NCI-H1105 treated with DMSO at 0.1 percent for 48 hours (cell line): ENCODE data around the gene DPEP2.
A peak's percentile ranks its signal among the peaks of the same experiment; 100 is the strongest.
"Not testable (repeated sequence)": the region's sequence is repeated elsewhere in the genome, so short reads cannot be mapped to it uniquely, and the experiment has no call there.

Experiments used
- DNase-seq: peaks from one replicate; lab custom pipeline; 2025; lab: John Stamatoyannopoulos, UW

DPEP2 gene

DNA sequence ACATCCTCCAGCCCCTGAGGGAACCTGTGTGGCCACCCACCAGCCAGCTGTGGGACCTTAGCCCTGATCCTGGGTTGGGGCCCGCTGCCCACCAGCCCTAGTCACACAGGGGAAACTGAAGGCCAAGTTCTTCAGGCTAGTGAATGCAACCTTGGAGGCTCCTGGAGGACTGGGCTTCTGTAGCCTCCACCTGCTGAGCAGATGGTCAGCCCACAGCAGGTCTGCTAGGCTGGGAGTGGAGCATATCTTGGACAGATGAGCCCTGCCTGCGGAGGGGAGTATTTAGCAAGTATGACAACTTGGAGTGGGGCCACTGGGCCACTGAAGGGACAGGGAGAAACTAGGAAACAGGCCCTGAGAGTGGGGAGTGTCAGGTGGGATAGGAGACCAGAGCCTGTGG is 23.1 kb downstream of the DPEP2 start:
- DNase-seq = no peak

DNA sequence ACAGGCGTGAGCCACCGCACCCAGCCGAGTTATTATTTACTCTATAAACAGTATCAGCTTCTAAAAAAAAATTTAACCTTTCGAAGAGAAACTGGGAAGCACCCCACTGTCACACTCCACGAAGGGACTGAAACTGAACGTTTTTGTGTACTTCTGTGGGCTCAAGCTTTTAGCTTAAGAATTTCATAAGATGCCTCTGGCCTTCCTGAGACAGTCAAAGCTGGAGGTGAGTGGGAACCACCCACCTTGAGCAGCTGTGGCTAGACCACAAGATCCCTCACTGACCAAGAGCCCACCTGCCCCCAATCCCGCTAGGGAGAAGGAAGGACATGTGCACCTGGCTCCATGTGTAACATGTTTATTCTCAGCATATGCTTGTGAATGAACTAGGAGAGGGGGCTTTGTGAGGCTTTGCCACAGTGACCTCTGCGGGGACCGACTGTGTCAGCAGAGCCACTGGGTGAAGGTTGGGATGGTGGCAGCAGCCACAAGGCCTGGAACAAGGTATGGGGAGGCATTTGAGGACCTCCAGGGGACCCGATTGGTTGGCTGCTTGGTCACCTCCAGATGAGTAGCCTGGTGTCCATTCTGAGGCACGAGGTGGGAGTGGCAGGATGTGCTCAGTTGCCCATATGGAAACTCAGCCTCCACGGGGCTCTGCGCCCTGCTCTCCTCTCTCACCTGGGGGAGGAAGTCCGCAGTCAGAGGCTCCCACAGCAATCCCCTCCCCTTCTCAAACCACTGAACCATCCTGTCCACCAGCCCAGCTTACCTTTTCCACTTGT is 23.8 kb downstream of the DPEP2 start:
- no peak for DNase-seq

DNA sequence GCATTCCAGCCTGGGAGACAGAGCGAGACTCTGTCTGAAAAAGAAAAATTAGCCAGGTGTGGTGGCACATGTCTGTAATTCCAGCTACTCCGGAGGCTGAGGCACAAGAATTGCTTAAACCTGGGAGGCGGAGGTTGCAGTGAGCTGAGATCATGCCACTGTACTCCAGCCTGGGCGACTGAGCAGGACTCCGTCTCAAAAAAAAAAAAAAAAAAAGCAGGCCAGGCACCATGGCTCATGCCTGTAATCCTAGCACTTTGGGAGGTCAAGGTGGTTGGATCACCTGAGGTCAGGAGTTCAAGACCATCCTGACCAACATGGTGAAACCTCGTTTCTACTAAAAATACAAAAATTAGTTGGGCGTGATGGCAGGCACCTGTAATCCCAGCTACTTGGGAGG is 27.0 kb downstream of the DPEP2 start:
- not testable (repeated sequence) for DNase-seq

DNA sequence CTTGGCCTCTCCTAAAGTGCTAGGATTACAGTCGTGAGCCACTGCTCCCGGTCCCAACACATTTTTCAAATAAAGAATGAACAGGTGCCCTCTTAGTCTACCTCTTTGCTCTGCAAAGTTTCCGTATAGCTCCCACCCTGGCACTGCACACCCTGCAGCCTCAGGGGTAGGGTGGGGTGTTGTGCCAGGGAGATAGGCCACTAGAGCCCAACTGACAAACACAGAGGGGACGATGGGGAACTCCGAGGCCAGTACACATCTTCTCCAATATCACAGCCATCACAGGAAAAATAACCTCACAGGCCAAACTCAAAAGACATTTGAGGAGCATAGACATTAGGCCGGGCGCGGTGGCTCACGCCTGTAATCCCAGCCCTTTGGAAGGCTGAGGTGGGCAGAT is 28.2 kb downstream of the DPEP2 start:
- DNase-seq = no peak

DNA sequence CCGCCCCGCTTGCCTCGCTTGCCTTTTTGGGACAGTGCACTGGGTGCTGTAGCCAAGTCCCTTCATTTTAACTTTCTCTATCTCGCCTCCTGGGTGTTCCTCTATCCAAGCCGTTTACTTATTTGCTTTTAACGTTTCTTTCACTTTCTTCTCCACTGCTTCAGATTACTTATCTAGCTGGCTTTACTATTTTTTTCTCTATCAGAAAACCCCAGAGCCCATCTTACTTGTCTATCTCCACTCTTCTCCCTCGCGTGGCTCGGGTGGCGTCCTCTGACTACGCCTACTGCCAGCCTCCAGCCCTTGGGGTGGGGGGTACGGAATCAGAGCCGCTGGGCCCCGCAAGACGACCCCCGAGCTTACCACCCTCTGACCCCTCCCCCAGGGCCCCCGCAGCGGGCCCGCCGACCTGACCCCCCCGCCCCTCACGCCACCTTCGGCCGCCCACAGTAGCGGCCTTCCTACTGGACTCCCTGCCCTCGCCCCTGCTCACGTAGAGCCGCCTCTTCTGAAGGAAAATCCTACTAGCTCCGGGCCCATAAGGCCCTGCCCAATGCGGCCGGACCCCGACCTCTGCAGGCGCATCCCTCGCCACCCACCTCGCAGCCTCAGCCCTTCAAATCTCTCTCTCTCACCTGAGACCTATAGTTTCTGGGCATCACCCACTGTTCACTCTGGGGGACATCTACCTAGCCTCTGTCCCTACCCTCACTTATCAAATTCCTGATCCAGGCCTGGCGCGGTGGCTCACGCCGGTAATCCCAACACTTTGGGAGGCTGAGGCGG is 29.8 kb downstream of the DPEP2 start:
- no peak for DNase-seq

DNA sequence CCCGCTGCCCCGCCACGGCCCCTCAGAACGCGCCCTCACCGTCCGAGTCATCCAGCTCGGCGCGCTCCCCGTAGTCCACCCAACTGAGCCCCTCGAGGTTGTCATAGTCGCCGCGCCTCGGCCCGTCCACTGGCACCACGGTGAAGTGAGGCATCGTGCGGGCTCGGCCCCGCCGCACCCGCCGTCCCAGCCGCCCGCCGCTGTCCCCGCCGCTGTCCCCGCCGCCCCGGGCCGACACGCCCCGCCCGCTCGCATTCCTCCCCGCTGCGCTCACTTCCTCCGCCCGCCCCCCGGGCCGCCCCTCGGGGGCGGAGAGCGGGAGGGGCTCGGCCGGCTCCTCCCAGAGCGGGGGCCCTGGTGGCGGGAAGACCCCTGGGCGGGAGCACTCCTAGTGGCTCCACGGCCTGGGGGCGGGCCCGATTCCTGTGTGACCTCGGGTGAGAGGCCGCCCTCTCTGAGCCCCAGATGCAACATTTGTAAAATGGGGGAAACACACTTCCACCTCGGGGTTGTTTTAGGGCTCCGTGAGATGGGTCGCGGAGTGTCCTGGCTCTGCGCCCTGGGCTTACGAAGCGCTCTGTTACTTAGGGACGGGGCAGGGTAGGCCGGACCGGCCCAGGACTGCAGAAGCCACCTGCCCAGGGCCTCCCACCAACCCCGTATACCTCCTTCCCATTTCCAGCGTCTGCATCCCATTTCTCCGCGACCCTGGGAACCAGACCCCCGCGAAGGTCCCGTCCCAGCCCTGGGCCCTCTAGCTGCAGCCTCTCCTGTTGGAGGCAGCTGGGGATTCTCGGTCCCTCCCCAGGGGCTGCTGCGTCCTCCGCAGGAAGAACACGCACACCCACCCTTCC is 30.7 kb downstream of the DPEP2 start, which contains the start of gene SLC12A4:
SLC12A4 (minus strand) TSS at position 238 of the 854 bp plus-strand sequence; CDS start at position 154, 84 bp downstream.
- peak; percentile 34 for DNase-seq

DNA sequence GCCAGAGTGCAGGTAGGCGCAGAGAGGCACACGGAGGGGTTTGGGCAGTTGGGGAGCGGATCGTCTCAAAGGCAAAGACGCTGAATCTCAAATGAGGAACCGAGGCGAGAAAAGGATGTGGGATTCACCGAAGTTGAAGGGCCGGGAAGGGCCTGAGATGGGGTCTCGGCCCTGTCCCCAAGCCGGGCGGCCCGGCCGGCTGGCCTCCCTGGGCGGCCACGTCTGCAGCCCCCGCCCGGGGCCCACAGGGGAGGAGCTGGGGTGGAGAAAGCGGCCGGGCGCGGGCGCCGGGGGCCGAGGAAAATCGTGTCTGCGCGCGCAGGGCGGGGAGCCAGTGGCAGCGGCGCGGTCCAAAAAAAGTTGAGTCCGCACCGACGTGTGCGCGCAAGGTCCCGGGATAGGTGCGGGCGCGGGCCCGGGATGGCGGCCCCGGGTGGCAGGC is 31.3 kb downstream of the DPEP2 start:
- no peak for DNase-seq

DNA sequence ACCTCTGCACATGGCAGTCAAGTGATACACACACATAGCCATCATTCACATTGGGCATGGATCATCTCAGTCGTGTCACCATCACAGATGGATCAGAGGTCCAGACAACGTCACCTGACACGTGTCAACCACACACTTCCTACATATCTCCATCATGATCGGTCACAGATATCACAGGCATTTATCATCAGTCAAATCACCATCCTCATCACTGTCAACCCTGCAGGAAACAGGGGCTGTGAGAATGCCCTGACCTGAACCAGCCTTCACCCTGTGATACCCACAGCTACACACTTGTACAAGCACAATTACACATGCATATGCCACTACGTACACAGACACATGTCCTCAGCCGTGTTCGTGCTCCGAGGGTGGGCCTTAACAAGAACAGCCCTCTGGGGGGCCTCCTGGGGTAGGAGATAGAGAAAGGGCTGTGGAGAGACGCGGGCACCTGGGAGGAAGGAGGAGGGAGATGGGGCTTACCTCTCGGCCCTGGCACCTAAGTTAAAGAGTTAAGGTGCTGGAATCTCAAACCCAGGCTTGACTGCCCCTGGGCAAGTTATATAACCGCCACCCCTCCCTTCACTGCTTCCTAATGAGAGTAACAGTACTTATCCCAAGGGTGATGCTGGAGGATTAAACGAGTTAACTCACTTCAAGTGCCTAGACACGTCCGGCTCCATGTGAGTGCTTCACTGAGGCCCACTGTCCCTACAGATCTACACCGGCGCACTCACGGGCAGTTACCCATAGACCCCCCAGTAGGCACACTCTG is 31.9 kb downstream of the DPEP2 start:
- DNase-seq = no peak

DNA sequence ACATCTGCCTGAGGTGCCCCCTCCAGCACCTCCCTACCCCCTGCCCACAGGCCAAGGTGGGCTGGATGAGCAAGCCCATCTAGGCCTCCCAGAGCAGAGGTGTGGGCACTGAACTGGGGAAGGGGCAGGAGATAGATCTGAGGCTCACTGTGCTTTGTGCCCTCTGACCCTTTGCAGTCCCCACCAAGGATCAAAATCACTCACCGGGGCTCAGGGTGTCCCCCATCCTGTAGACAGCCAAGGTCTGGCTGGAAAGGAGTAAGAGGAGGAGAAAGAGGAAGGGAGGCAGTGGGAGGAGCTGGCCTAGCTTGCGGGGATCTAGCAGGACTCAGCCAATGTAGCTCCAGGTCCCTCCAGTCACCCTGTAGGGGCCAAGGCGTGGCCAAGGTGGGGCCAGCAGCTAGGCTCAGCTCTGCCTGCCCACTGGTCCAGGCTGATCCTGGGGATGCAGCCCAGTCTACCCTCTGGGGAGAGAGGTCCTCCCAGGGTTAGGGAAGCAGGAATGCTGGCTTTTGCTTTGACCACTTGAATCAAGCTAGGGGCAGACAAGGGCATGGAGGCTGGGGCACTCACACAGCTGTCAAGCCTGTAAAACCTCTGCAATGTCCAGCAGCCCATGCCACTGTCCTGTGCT is 32.6 kb downstream of the DPEP2 start:
- DNase-seq = no peak

DNA sequence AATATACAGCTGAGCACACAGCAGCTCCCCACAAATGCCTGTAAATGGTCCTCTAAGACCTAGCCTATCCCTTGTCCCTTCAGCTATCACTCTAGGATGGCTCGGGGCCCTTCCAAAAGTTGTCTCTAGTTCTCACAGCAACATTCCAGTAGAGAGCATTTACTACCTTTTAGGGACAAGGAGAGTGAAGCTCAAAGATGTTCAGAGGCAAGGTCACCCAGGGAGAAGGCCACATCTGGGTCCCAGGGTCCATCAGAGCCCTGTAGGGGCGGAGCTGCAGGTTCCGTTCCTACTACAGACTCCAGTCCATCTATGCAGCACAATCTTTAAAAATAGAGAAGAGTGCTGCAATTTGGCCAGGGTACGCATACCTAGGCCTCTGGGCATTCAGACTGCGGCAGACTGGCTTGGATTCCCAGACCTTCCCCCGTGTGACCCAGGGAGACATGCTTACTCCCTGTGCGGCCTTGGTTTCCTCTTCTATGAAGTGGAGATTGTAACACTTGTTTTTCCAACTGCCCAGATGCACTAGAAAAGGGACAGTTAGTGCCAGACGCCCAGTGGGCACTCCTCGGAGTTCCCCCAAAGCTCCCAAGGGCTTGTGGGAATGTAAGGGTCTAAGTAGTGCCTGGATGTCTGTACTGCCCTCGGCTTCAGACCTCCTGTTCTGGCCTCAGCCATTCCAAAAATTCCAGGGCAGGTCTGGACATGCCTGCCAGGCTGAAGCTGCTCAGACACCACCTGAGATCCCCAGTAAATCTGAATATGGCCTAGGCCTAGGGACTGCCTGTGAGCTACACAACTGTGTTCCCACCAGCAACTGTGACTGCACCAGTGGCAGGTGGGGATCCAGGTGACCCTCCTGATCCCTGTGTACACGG is 33.4 kb downstream of the DPEP2 start:
- no peak for DNase-seq

DNA sequence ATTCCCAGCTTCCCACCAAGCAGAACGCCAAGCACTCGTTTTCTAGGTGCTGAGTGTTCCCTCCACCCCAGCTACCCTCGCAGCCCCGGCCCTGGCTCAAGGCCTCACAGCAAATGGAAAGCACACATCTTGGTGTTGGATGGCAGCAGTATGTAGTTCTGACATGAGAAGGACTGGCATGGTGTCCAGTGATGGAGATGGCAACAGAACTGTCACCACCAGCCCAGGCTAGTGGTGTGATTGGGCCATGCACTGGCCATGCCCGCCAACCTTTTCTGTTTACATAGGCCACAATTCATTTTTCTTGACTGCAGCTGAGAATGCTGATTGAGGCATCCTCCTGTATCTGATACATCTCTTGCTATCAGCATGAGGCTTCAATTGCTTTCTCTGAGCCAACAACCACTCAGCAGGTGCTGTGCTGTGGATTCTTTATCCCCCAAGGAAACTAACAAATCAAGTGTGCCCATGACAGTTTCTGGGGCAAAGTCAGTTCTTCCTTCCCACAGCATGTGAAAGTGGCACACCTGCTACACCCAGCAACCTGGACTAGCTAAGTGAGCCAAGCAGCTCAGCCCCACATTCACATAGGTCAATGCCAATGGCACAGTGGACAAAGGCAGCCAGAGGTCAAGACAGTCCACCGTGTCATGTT is 34.7 kb downstream of the DPEP2 start:
- DNase-seq = no peak

DNA sequence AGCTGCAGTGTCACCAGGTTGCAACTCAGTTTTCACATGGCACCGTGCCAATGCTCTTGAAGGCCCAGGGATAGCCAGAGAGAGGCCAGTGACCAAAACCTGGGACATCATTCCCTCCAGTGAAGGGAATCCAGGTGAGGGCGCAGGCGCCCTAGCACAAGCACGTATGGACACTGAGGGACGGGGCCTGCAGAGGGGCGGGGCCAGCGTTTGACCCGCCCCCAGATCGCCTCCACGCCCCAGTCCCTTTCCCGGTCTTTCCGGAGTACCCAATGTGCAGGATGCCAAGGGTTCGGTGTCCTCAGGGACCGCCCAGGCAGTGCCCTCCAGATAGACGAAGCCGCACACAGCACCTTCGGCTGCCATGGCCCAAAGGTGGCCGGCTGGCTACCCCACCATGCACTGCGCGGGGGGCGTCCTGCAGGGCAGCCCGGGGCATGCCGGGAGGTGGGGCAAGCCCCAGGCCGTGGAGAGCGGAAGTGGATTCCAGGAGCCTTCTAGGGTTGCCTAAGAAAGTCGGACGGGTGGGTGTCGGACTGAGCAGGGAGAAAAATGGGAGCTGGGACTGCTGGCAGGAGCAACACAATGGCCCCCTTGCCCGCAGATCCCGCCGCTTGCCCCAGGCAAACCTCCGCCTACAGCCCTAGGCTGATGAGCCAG is 35.5 kb downstream of the DPEP2 start:
- no peak for DNase-seq

DNA sequence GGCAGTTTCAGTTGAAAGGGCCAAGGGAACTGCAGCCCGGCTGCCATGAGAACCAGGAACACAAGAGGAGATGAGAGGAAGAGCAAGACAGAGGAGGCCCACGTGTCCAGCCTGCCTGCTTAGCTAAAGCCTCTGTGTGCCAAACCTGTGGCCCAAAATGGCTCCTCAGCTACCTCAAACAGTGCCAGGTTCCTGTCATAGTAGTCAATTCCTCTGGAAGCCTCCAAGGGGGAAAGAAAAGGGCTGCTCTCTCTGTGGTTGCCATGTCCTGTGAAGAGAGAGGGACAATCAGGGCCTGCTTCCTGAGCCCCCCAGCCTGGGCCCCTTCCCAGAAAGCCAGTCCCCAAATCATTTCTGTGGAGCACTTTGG is 36.0 kb downstream of the DPEP2 start:
- no peak for DNase-seq

DNA sequence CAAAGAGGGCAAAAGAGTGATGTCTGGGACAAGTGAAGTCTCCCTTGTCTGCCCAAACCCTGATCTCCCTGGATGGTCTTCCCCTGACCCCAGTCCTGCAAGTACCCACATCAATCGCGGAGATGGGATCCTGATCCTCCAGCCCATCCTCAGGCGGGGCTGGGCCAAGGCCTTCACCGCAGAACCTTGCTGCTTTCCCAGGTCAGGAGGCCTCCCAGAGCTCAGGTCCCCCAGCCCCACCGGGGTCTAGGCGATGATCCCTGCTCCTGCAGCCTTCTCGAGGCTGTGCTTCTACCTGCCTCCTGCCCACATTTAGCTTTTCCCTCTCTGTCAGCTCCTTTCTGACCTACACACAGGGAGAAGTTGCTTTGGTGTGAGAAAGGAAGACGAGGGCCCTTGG is 37.1 kb downstream of the DPEP2 start:
- no peak for DNase-seq

DNA sequence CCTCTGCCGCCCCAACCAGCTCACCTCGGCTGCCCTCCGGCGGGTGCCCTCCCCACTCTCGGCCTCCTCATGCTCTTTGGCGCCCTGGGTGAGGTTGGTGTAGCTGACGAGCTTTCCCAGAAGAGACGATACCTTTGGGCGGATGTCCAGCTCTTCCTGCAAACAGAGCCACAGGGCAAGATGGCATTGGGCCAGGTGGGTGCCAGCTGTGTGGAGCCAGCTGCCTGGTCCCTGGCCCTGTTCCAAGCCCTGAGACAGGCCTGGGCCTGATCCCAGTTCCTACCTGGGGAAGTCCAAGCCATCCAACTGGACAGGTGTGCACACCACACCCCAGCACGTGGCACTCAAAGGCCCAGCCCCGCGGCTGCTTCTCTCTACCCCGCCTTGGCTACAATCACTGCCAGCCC is 37.7 kb downstream of the DPEP2 start:
- DNase-seq = peak; percentile 97

DNA sequence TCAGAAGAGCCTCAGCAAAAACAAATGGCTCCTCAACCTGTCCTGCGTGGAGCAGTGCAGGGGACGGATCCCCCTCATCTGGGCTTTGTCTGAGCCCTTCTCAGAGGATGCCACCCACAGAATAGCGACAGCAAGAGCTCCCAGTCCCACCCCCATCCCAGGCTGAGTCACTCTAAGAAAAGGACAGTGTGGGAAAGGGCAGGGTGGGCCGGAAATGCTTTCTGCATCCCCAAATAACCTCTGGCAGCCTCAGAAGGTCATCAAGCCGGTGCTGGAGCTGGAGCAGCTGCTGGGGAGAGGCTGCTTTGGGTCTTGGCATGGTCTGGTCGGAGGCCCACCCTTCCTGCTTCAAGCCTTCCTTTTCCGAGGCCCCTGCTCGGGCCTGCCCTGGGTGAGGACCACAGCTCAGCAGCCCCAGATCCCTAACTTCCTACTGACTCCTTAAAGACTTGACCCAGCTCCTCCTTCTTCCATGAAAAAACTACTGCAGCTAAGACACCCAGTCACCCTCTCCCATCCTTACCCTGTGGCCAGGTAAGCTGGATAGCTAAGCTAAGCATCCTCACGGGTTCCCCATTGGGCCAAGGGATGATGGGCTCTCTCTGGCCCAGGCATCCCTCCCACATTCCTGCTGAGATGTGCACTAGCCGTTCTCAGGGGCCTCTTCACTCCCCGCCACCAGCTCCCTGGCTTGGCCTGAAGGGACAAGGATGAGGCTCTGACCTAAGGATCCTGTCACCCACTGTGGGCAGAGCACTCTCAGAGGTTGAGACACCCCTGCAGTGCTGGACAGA is 39.6 kb downstream of the DPEP2 start:
- DNase-seq = no peak

DNA sequence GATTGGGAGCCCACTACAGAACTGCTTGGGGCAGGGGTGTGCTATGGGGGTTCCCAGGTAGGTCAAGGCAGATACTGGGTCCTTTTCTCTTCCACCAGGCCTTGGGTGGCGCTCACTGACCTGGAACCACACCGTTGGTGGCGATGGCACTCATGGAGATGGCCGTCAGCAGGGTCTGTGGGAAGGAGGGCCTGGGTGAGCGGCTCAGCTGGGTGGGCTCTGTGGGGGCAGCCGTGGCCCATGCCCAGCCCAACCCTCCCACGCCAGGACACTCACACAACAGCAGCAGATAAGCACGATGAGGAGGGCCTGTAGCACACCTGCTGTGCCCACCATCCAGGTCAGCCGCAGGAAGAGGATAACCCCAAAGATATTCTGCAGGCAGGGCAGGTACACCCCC is 41.7 kb downstream of the DPEP2 start:
- DNase-seq = no peak
